Tibial nerve (tissue), 3 donors: Measurements from ENCODE around the gene SLC9A3.

ENCODE experiments used
- CTCF ChIP-seq, 5 experiments: fragments of 200-600 bp in 3 of 5; fragments of 450-650 bp in 2 of 5; sonication (generic) in 3 of 5; IDR thresholded peaks; one replicate each; pipeline ENCODE4 v1.5.1; 2016 to 2019; ENCODE audit warnings: antibody characterized with exemption in 5 of 5, mild to moderate bottlenecking in 3 of 5, moderate library complexity in 2 of 5
- POLR2A ChIP-seq, 2 donors: fragments of 450-650 bp; IDR thresholded peaks; one replicate each; pipeline ENCODE4 v1.6.1; 2017; ENCODE audit warnings: antibody characterized with exemption in 2 of 2, mild to moderate bottlenecking in 2 of 2, moderate library complexity in 2 of 2

- TF ChIP-seq POLR2A (IDR thresholded peaks at IDR 0.05), result no peak
- TF ChIP-seq CTCF (IDR thresholded peaks at IDR 0.05), result no peak
These were observed 47.5 kb upstream of the SLC9A3 start for GRCh38 chr5:571791-572190.
